SK-N-MC (cell line): ENCODE data around the gene CHMP4B.

ENCODE experiments used
- EZH2 ChIP-seq: fragments of 200-600 bp; sonication (generic); IDR thresholded peaks from one replicate; pipeline ENCODE4 v1.6.1; 2017; ENCODE audit warnings: antibody characterized with exemption
- FOXP2 ChIP-seq: optimal IDR thresholded peaks from 2 replicates; pipeline ENCODE3; 2011; ENCODE audit warnings: mild to moderate bottlenecking, moderate library complexity; ENCODE audit not compliant: insufficient read depth; ENCODE audit errors: extremely low read length, control extremely low read depth
- POLR2AphosphoS5 ChIP-seq: IDR thresholded peaks from 2 replicates; pipeline ENCODE4 v1.6.1; 2012; ENCODE audit warnings: mild to moderate bottlenecking, low read depth, low read length, borderline replicate concordance

DNA sequence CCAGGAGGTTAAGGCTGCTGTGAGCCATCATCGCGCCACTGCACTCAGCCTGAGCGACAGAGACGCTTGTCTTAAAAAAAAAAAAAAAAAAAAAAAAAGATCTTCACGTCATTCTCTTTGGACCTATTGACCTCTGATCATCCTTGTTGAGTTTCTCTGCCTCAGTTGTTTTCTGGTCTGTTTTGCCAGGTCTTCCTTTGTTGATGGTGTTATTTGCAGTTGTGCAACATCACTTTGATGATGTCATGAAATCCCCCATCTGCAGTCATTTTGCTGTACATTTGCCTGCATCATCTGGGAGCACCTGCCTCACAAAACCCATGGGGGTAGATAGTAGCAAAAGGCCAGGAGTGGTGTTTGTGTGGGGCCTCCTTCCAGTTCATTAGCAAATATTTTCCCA lies 39.2 kb upstream of the CHMP4B start:
- TF ChIP-seq POLR2AphosphoS5 (no peak), EZH2 (no peak), FOXP2 (no peak)
